GM18858 (cell line): Measurements from ENCODE around the gene DNMT3A.

Experiments
- ATAC-seq: cut with Tn5 transposase; IDR thresholded peaks from one replicate; pipeline ENCODE4 v1.9.1; 2021; ENCODE audit not compliant: unreplicated experiment

Gene DNMT3A

DNA sequence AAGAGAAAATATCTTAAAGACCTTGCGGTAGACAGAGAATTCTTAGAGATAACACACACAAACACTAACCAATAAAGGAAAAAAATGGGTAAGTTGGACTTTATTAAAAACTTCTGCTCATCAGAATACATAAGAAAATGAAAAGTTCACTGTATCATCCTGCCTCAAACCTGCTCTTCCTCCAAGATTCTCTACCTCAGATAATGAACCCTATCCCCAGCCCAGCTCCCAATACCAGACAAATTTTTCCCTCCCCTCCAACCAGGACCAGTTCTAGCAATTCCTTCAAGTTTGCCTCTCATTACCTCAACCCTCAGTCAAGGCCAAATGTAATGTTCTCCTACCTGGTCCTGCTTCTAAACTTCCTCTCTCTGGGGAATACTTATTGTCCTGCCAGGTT lies 79.4 kb downstream of the DNMT3A start:
- no peak for ATAC-seq

DNA sequence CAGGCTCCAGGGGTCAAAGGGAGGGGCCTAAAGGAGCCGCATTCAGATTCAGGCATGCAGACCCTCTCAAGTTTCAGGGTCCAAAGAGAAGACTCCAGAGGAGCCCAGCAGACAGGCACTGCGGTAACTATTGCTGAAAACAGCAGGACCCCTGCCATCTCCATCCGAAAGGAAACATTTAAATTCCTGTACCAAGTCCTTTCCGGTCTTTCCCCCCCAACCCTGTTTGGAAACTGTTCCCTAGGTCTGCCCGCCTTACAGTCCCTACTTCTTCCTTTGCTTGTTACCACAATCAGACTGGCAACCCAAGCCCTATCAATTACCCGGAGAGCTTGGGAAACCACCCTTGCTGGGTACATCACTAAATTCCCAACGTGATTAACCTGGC lies 82.0 kb downstream of the DNMT3A start:
- no peak for ATAC-seq

DNA sequence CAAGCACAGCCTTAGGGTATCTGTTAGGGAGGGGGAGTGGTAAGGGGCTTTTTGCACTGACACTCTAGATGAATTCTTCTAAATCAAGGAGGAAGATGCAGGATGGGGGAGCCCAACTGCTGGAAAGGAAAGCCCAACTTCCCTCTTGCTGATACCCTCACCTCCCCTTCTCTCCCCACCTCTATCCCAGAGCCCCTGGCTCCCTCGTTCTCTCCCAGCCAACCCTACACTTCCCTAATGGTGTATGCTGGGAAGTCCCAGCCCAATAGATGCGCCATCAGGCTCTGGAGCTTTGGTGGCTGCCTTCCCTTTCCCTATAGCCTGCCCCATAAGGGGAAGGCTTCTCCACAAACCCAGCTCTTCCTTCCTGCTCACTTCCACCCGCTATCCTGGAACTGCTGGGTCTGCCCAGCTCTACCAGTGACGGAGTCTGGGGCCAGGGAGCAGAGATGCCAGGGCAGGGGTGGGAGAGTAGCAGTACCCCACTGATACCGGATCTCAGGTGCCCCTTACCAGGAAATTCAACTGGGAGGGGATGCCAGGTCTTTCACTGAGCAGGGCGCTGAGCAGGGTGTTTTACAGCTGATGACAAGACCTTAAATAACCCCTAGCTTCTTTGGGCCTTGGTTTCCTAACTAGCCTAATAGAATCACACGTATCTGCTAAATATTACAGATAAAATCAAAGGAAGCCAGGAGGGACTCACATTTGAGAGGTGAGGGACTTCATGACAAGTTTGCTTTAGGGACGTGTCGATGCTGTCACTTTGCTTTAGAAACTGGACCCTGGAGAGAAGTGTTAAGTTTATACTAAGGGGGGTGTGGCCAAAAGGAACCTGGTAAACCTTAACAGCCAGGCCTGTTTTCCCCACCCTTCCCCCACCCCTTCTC lies 82.6 kb downstream of the DNMT3A start:
- no peak for ATAC-seq

DNA sequence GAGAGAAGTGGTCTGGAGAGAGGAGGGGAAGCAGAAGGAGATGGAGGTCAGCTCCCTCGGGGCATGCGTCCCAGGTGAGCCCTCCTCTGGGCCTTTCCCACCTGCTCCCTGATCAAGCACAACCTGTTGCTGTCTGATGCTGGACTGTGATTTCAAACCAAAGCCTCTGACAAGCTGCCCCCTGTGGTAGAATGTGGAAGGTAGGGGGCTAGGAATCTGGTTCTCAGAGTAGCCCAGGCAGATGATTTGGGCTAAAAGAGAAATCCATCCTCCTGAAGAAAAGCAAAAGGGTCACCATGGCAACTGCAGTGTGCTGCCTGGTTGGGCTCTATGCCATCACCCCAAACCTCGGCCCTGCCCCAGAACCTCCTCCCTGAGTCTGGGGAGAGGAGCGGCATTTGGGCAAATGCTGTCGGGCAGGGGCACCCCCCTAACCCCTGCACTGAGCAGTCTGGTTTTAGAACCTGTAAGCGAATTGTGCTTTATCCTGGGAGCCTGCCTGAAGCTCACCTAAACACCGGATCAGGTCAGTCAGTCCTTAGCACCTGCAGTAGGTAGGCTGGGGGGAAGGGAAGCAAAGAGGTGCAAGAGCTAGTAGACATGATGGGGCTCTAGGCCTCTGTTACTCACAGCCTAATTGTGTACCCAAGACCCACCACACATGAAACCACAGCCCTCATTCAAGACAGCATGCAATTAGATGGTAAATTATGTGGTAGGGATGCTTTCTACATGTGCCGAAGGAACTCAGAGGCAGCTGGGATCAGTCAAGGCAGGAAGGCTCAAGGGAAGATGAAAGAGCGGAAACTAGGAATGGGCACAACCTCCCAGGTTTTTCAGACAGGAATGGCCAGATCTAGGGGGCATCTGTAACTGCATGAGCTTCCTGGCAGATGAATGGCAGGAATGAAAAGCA lies 83.5 kb downstream of the DNMT3A start:
- ATAC-seq, result no peak

DNA sequence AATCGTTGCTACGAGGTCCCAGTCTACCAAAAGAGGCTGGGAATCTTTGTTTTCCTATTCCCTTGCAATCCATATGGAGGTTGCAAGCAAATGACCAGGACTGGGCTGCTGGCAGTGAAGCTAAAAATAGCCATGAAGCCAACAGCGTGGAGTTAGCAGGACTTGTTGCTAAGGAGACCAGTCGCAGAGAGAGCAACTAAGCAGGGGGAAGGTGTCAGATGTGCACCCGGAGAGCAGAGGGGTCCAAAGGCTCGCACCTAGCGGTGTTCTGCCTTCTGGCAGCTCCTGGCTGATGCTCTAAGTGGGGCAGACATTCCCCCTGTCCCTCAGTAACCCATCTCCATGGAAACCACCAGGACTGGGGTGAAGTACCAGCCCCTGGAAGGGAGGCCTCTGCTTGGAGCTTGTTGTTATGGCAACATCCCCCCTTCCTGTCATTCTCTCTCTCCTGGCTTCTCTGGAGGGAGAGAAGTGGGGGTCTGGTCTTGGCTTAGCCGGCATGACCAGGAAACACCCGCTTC lies 84.6 kb downstream of the DNMT3A start:
- no peak for ATAC-seq

DNA sequence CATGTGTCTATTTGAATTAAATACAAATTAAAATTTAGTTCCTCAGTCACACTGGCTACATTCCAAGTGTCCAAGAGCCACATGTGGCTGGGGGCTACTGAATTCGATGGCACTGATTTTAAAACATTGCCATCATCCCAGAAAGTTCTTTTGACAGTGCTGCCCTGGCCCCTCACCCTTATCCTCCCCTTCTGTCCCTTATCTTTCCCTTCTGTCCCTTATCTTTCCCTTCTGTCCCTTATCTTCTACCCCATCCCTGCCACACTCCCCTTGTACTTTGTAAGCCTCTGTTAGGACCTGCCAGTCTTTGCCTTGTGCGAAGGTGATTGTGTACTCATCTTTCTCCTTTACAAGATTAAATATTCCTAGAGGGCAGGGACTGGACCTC lies 85.2 kb downstream of the DNMT3A start:
- no peak for ATAC-seq

DNA sequence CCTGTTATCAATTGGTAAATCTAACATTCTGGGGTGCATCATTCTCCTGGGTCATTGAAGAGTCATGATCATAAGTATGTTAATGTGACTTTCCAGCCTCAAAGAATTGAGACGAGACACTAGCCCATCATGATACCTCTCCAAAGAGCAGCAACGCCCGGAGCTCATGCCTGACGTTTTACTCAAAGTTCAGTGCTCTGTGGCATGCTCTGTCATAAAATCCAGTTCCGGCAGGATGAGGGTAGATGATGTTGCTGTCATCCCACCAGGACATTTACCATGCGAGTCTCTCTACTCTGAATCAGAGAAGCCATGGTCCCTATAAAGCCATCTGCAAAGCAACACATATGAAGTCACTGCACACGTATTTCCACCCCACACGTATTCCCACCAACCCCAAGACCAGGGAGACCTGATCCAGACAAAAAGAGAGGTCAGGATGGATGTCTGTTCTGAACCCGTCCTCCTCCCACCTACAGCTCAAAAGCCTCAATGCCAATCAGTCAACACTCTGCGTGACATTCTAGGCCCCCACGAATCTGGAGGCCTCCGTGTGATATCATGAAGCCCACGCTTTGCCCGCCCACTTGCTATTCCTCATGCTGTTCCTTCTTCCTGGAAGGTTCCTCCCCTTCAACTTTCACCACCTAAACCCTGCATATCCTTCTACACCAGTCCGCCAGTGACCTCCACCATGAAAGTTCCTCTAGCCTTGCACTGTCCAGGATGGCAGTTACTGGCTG lies 85.8 kb downstream of the DNMT3A start:
- ATAC-seq, result no peak

DNA sequence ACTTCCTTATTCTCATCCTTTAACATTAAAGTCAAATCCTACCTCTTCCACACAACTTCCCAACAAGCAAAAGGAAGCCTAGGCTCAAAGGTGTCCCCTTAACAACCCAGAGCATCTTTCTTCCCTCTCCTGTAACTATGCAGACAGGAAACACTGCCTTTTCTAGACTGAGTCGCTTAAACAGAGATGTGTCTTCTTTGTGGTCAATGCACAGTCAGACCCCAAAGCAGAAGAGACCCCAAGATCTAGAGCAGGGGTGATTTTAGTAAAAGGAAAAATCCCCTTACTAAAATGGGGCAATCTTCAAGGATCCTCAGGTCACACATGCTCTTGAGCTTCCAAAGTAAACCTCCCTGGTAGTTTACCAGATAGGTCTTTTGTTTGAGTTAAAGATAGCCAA lies 86.8 kb downstream of the DNMT3A start:
- no peak for ATAC-seq

DNA sequence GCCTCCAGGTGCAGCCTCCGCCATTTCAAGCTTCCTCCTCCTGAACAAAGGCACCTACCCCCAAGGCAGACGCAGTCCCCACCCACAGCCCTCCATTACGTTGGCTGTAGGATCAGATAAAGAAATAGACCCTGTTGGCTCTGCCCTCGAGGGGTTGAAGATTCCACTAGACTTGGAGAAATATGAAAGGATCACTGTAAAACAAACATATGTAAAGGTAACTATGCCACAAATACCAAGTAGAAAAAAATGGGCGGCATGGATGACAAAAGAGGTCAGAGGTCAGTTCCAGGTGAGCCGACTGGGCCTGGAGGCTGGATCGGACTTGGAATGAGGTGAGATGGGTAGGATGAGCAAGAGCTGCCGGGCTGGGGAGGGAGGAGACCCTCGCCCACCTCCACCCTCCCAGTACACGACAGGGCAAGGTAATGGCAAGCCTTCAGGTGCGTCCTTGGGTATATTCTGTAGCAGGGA lies 88.5 kb downstream of the DNMT3A start:
- ATAC-seq, result no peak

DNA sequence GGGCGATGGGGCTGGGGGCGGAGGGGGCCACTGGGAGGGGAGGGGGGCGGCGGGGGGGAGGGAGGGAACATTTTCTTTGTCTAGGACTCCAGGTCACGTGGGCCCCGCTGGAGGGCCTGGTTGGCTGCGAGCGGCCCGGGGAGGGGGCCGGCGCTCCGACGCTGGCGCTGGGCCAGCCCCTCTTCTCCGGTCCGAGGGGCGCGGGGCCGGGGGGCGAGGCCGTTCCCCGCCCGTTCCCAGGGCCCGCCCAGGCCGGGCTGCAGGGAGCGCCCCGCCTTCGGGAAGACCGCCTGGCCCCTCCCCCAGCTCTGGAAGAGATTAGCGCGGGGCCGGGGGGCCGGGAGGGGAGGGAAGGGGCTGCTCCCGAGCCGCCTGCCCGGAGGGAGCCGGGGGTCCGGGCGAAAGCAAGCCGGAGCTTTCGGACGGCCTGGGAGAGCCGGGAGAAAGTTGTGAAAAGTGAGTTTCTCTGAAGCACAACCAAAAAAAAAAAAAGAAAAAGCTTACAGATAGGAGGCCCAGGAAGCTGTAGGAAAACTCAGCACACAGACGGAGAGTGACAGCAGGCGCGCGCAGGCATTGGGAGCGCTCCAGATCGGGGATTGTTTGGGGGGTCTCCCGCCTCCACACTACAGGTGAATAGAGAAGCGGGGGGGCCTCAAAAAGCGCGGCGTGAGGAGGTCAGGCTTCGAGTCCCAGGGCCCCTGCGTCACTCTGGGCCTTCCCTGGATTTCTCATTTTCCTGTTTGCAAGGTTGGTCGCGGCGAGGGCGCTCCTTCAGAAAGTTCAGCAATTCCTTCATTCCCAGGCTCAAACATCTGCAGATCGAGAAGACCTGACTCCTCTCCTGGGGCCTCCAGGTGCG lies 89.2 kb downstream of the DNMT3A start:
- no peak for ATAC-seq

DNA sequence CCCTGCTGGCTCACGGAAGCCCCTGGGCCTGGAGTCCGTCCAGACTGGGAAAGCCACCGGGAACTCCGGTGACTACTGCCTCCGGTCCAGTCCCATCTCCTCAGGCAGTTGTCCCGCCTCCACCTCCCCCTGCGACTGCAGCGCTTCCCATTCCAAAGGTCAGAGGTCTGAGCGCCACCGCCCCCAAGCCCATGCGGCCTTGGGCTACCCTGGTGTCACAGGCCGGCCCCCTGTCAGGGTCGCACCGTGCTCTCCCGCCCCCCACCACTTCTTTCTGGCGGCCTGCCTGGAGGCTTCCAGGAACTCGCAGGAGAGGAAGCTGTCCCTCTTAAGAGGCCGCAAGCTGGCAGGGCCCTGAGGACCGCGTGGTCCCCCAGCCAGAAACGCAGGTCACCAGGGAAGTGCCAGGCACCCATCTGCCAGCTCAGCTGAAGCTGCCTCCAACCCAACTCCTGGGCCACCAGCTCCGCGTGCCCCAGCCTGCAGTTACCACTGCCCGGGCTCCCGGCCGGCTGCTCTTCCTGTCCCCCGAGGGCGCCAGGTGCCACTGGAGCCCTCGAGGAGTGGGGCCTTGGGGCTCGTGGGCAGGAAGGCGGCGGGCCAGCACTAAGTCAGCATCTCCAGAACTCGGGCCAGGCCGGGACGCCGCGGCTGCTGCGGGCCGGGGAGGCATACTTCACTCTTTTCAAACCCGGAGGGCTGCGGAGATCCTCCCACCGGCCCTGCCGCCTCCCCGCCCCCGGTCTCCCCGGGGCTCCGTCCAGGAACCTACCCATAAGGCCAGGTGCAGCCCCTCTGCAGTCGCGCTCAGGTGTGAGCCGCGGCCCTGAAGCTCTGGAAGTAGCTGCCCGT lies 90.1 kb downstream of the DNMT3A start:
- no peak for ATAC-seq

DNA sequence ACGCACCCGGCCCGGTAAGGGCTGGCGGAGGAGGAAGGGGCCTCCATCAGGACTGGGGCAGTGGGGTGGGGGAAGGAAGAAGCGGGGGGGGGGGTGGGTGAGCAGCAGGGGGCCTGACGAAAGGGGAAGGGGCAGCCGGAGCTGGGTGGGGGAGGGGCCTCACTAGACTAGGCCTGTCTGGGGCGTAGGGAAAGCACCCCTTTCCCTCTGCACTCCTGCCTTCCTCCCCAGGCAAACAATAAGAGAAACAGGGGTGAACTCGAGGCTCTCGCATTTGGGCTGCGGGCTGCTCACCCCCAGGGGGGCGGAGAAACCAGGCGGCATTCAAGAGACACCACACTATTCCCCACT lies 90.7 kb downstream of the DNMT3A start:
- ATAC-seq, result no peak

DNA sequence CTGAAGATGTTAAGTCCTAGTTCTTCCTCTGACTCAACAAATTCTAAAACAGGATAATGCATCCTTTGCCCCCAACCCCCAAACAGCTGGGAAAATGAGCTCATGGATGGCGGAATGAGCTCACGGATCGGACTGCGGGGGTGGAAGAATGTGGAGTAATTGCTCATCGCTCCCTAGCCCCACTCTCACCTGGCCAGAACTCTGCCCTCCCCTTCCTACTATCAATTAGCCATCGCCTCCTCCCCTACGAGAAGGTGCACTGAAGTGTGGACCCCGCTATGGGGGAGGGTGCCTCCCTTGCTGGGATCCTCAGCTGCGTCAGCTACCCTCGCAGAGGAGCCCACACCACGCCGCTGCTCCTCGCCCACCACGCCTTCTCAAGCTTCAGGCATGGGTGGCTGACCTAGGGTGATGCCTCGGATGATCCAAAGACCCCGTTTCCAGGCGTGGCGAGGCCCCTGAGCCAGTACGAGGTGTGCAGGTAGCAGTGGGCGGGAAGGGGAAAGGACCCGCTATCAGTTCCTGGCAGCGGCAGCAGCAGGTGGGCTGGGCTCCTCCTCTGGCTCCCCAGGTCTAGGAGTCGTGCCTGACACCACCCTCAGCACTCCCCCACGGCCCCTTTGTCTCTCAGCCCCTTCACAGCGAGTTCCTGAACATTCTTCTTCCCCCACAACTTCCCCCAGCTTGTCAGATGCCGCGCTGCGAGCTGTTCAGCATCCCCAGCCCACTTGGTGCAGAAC lies 91.2 kb downstream of the DNMT3A start:
- ATAC-seq, result no peak

DNA sequence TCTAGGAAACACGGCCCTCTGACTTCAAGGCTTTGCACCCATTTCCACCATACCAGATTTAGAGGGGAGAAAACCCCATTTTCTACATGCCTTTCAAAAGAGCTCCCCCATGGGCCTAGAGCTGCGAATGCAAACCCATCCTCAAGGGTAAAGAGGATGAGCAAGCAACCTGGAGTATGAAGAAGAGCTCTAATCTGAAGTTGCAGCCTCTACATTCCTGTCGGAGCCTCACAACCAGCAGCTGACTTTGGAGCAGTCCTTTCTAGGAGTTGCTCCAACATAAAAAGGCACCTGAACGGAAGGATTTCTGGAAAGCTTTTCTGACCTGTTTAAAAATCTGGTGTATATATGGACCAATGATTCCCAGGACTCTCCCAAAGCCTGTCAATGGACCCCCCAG lies 91.9 kb downstream of the DNMT3A start:
- no peak for ATAC-seq

DNA sequence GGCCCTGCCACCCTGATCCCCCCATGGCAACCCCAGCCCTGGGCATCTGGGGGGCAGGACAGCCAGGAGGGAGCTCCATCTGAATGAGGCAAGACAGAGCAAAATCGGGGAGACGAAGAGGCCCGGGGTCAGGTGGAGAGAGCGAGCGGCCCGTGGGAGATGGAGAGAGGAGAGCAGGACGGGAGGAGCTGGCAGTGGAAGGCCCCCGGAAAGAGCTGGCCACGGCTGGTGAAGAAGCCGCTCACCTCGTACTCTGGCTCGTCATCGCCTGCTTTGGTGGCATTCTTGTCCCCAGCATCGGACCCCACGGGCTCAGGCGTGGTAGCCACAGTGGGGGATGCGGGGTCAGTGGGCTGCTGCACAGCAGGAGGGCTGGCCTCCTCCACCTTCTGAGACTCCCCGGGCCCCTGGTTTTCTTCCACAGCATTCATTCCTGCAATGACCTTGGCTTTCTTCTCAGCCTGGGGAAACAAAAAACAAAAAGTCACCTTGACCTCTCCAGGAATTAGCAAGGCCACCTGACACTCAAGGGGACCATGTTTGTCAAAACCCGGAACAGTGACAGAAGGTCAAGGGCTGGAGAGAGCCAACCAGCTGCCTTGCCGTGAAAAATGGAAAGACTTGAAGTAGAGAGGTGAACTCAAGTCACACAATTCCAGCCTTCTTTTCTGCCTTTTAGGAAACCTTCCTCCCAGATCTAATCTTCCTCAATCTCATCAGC lies 93.8 kb downstream of the DNMT3A start:
- ATAC-seq, result no peak

DNA sequence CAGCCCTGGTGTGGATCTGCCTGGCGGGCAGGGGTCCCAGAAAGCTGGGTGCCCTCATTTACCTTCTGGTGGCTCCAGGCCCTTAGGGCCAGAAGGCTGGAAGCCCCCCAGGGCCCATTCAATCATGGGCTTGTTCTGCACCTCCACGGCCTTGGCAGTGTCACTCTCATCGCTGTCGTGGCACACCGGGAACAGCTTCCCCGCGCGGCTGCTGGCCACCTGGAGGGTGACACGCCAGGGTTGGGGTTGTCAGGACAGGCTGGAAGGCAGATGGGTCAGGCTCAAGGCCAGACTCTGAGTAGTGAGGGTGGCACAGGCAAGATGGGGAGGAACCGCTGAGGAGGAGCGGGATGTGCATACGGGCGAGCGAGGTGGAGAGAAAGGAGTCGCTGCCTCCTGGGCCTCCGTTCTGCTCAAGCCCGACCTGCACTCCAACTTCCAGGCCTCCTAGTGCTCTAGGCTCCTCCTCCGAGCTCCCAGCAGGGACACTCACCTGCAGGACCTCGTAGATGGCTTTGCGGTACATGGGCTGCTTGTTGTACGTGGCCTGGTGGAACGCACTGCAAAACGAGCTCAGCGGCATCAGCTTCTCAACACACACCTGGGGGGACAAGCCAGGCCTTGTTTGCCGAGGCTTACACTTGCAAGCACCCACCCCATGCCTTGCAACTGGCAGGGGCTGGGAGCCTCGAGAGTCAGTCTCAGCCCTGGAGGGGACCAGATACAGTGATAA lies 95.0 kb downstream of the DNMT3A start:
- no peak for ATAC-seq

DNA sequence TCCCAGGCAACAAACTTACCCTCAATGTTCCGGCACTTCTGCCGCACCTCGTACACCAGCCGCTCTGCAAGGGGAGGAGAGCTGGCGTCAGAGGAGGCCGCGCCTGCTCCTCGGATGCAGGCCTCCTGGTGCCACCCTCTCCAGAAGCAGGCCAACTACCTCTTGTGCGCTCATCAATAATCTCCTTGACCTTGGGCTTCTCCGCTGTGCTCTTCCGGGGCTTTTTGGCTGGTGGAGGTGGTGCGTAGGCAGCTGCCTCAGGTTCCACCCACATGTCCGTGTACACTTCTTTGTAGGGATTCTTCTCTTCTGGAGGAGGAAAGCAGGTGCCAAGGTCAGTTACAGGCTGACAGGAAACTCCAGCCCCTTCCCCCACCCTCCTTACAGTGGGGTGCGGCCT lies 95.7 kb downstream of the DNMT3A start:
- ATAC-seq, result no peak
